ENCODE results near the gene CALD1.

CALD1 gene

DNA sequence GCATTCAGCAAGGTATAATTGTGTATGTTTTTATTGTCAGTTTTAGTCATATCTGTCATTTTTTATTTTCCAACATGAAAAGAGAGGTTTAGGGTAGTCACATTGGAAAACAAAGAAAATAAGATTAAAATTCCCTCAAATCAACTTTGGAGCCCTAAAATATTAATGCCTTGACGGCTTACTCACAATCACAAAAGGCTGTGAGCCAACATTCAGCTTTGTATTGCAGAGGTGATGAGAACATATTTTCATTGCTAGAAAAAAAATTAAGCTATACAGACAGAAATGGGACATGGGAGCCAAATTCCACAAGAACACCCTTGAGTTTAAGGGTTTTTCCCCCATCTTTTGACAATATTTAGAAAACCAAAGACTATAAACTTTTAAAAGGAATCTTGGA, 30.2 kb downstream of the CALD1 start:
- H2AK5ac ChIP-seq (ENCODE audit: low read depth, low read length), result no peak overlapping the region
- H3K27ac ChIP-seq (replicated peaks; ENCODE audit: low read length), result no peak overlapping the region
- no peak overlapping the region for H3K9ac ChIP-seq (ENCODE audit: low read depth, low read length, poor library complexity)
- no peaks in the 10 kb centered on the region for H3K4me1 ChIP-seq (ENCODE audit: control insufficient read depth in 2 of 2, insufficient read depth in 1 of 2, low read depth in 1 of 2, low read length in 2 of 2)
- H2BK12ac ChIP-seq (ENCODE audit: low read length), result no peak overlapping the region
- H3K18ac ChIP-seq (ENCODE audit: low read length), result no peak overlapping the region
- no peak overlapping the region for H2BK15ac ChIP-seq (ENCODE audit: low read length)
- no peak overlapping the region for H4K91ac ChIP-seq (ENCODE audit: low read depth, low read length, poor library complexity)
- H3K4me3 ChIP-seq (ENCODE audit: low read length in 2 of 2), result no peak overlapping the region
- H3K9me3 ChIP-seq (replicated peaks in 1 of 2; ENCODE audit: control insufficient read depth in 2 of 2, insufficient read depth in 1 of 2, low read depth in 1 of 2, low read length in 2 of 2), result no peaks in the 10 kb centered on the region
- H3K4ac ChIP-seq (ENCODE audit: low read length), result no peak overlapping the region
- no peak overlapping the region for H4K8ac ChIP-seq (ENCODE audit: low read depth, low read length)
- H3K27me3 ChIP-seq (ENCODE audit: control insufficient read depth in 3 of 3, insufficient read depth in 3 of 3, low read depth in 1 of 3, low read length in 3 of 3), result no peaks in the 10 kb centered on the region
- no CpG with 5 or more reads among the region's 1 CpG for WGBS, 2 donors (ENCODE audit: extremely low coverage in 2 of 2, insufficient read length in 2 of 2, insufficient replicate concordance in 1 of 2)
- no peak overlapping the region for H2BK5ac ChIP-seq (ENCODE audit: low read length)
- no peak overlapping the region for H2AFZ ChIP-seq (ENCODE audit: low read length)
- no peak overlapping the region for H3K14ac ChIP-seq (ENCODE audit: low read length)
- no peak overlapping the region for H3K4me2 ChIP-seq (ENCODE audit: insufficient read depth, low read length, poor library complexity, severe bottlenecking)
- no peak overlapping the region for H3K23ac ChIP-seq (ENCODE audit: low read depth, low read length, poor library complexity)
- H3K36me3 ChIP-seq (replicated peaks in 1 of 2; ENCODE audit: control insufficient read depth in 2 of 2, insufficient read depth in 2 of 2, low read length in 2 of 2), result peaks cover 0 to 2% of the 10 kb centered on the region in 2 donors
- H3K79me1 ChIP-seq (ENCODE audit: low read depth, low read length), result no peaks in the 10 kb centered on the region
- no peak for DNase-seq (ENCODE audit: low spot score)
- H2BK120ac ChIP-seq (ENCODE audit: low read depth, low read length), result no peak overlapping the region

DNA sequence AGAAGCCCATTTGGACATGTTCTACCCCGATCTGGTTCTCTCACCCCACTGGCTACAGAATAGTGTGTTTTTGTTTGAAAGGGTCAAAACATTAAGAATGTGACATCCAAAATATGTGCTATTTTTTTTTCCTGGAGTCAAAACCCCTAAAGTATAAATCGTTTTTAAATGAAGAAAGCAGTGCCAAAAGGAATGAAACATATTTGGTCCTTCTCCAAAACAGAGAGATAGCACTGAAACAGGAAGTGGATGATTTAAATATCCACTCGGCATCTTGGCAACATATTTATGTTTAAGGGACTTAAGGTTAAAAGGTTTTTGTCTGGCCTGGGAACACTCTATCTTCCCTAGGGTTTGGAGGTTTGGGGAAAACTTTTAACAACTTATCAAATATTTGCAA, 32.3 kb downstream of the CALD1 start:
- H2AFZ ChIP-seq (ENCODE audit: low read length), result no peak overlapping the region
- no peak overlapping the region for H2AK5ac ChIP-seq (ENCODE audit: low read depth, low read length)
- H3K4me3 ChIP-seq (ENCODE audit: low read length in 2 of 2), result no peak overlapping the region
- H3K9ac ChIP-seq (ENCODE audit: low read depth, low read length, poor library complexity), result no peak overlapping the region
- no peak overlapping the region for H3K4ac ChIP-seq (ENCODE audit: low read length)
- no peak overlapping the region for H3K23ac ChIP-seq (ENCODE audit: low read depth, low read length, poor library complexity)
- H3K14ac ChIP-seq (ENCODE audit: low read length), result no peak overlapping the region
- no peaks in the 10 kb centered on the region for H3K36me3 ChIP-seq (replicated peaks in 1 of 2; ENCODE audit: control insufficient read depth in 2 of 2, insufficient read depth in 2 of 2, low read length in 2 of 2)
- no peaks in the 10 kb centered on the region for H3K27me3 ChIP-seq (ENCODE audit: control insufficient read depth in 3 of 3, insufficient read depth in 3 of 3, low read depth in 1 of 3, low read length in 3 of 3)
- H3K79me1 ChIP-seq (ENCODE audit: low read depth, low read length), result no peaks in the 10 kb centered on the region
- no peak overlapping the region for H2BK5ac ChIP-seq (ENCODE audit: low read length)
- no peaks in the 10 kb centered on the region for H3K4me1 ChIP-seq (ENCODE audit: control insufficient read depth in 2 of 2, insufficient read depth in 1 of 2, low read depth in 1 of 2, low read length in 2 of 2)
- H4K91ac ChIP-seq (ENCODE audit: low read depth, low read length, poor library complexity), result no peak overlapping the region
- no CpG with 5 or more reads among the region's 3 CpGs for whole genome bisulfite sequencing, 2 donors (ENCODE audit: extremely low coverage in 2 of 2, insufficient read length in 2 of 2, insufficient replicate concordance in 1 of 2)
- H3K18ac ChIP-seq (ENCODE audit: low read length), result no peak overlapping the region
- no peaks in the 10 kb centered on the region for H3K9me3 ChIP-seq (replicated peaks in 1 of 2; ENCODE audit: control insufficient read depth in 2 of 2, insufficient read depth in 1 of 2, low read depth in 1 of 2, low read length in 2 of 2)
- H3K27ac ChIP-seq (replicated peaks; ENCODE audit: low read length), result no peak overlapping the region
- no peak for DNase-seq (ENCODE audit: low spot score)
- H2BK120ac ChIP-seq (ENCODE audit: low read depth, low read length), result no peak overlapping the region
- no peak overlapping the region for H4K8ac ChIP-seq (ENCODE audit: low read depth, low read length)
- H3K4me2 ChIP-seq (ENCODE audit: insufficient read depth, low read length, poor library complexity, severe bottlenecking), result no peak overlapping the region
- H2BK15ac ChIP-seq (ENCODE audit: low read length), result no peak overlapping the region
- no peak overlapping the region for H2BK12ac ChIP-seq (ENCODE audit: low read length)

DNA sequence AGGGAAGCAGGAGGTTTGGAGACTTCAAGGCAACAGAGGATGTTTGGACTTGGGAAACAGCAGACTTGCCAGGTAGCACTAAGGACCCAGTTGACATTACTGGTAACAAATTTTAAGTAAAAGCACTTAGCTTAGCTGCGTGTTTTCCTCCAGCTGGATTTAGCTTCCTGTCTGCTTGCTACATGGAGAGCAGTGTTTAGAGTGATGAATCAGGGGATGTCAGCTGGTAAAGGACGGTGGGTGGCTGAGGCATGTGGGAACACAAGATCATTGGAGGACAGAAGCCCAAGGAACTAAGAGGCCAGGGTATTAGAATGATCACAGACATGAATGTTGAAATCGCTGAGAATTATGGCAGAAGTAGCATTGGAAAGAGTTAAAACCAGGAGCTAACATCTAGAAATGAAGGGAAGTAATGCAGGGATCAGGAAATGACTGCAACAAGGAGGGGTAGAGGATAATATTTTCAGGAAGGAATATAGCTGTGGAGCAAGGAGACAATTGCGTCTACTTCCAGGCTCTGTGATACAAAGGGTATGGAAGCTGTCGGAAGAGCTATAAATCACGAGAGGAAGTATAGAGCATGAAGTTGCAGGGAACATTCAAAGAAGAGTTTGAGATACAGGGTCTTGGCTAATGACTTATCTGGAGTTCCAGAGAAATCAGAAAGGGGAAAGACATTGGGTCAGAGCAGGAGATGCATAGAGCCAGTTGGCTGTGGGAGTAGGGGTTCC, 34.4 kb downstream of the CALD1 start:
- Histone ChIP-seq H3K4ac (ENCODE audit: low read length) (no peak overlapping the region), H2BK5ac (ENCODE audit: low read length) (no peak overlapping the region), H3K4me3 (ENCODE audit: low read length in 2 of 2) (no peak overlapping the region), H3K36me3 (replicated peaks in 1 of 2; ENCODE audit: control insufficient read depth in 2 of 2, insufficient read depth in 2 of 2, low read length in 2 of 2) (no peaks in the 10 kb centered on the region), H3K9ac (ENCODE audit: low read depth, low read length, poor library complexity) (no peak overlapping the region), H3K18ac (ENCODE audit: low read length) (no peak overlapping the region), H4K91ac (ENCODE audit: low read depth, low read length, poor library complexity) (no peak overlapping the region), H4K8ac (ENCODE audit: low read depth, low read length) (no peak overlapping the region), H2AFZ (ENCODE audit: low read length) (no peak overlapping the region), H2BK12ac (ENCODE audit: low read length) (no peak overlapping the region), H3K4me2 (ENCODE audit: insufficient read depth, low read length, poor library complexity, severe bottlenecking) (no peak overlapping the region), H3K9me3 (replicated peaks in 1 of 2; ENCODE audit: control insufficient read depth in 2 of 2, insufficient read depth in 1 of 2, low read depth in 1 of 2, low read length in 2 of 2) (no peaks in the 10 kb centered on the region), H3K27ac (replicated peaks; ENCODE audit: low read length) (no peak overlapping the region), H3K79me1 (ENCODE audit: low read depth, low read length) (no peaks in the 10 kb centered on the region), H3K23ac (ENCODE audit: low read depth, low read length, poor library complexity) (no peak overlapping the region), H2AK5ac (ENCODE audit: low read depth, low read length) (no peak overlapping the region), H2BK120ac (ENCODE audit: low read depth, low read length) (no peak overlapping the region), H2BK15ac (ENCODE audit: low read length) (no peak overlapping the region), H3K27me3 (ENCODE audit: control insufficient read depth in 3 of 3, insufficient read depth in 3 of 3, low read depth in 1 of 3, low read length in 3 of 3) (no peaks in the 10 kb centered on the region), H3K14ac (ENCODE audit: low read length) (no peak overlapping the region), H3K4me1 (ENCODE audit: control insufficient read depth in 2 of 2, insufficient read depth in 1 of 2, low read depth in 1 of 2, low read length in 2 of 2) (no peaks in the 10 kb centered on the region)
- DNase-seq (ENCODE audit: low spot score), result no peak
- WGBS, 2 donors (ENCODE audit: extremely low coverage in 2 of 2, insufficient read length in 2 of 2, insufficient replicate concordance in 1 of 2), result no CpG with 5 or more reads among the region's 6 CpGs

DNA sequence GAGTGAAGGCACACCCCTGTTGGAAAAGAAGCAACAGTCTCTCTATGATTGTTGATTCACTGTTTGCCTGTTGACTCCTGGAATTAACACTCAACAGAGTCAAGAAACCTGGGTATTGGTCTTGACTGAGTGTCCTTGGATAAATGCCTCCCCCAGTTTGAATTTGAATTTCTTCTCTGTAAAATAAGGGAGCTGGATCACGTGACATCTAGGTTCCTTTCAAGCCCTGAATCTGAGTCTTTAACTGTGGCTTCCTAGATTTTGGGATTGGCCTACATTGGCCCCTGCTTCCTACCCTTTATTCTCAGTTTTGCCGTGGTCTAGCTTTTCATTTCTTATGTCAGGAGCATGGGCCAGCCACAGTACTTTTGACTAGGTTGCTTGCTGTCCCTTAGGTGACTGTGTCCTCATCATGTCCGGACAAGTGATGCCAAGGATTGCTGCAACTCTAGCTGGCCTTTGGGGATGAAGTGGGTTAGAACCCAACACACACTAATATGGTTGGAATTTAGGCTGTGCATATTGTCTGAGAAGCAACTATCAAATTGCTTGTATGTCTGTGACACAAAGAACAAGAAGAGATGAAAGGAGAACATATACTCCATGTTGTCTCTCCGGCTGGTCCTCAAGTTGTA, 35.4 kb downstream of the CALD1 start:
- no peaks in the 10 kb centered on the region for H3K27me3 ChIP-seq (ENCODE audit: control insufficient read depth in 3 of 3, insufficient read depth in 3 of 3, low read depth in 1 of 3, low read length in 3 of 3)
- H3K9me3 ChIP-seq (replicated peaks in 1 of 2; ENCODE audit: control insufficient read depth in 2 of 2, insufficient read depth in 1 of 2, low read depth in 1 of 2, low read length in 2 of 2), result no peaks in the 10 kb centered on the region
- no peak overlapping the region for H3K18ac ChIP-seq (ENCODE audit: low read length)
- H2BK5ac ChIP-seq (ENCODE audit: low read length), result no peak overlapping the region
- no peak overlapping the region for H3K27ac ChIP-seq (replicated peaks; ENCODE audit: low read length)
- no peak overlapping the region for H3K4ac ChIP-seq (ENCODE audit: low read length)
- no peak overlapping the region for H3K4me3 ChIP-seq (ENCODE audit: low read length in 2 of 2)
- no peak overlapping the region for H3K23ac ChIP-seq (ENCODE audit: low read depth, low read length, poor library complexity)
- H3K36me3 ChIP-seq (replicated peaks in 1 of 2; ENCODE audit: control insufficient read depth in 2 of 2, insufficient read depth in 2 of 2, low read length in 2 of 2), result no peaks in the 10 kb centered on the region
- H3K4me2 ChIP-seq (ENCODE audit: insufficient read depth, low read length, poor library complexity, severe bottlenecking), result no peak overlapping the region
- no peak overlapping the region for H3K14ac ChIP-seq (ENCODE audit: low read length)
- WGBS, 2 donors (ENCODE audit: extremely low coverage in 2 of 2, insufficient read length in 2 of 2, insufficient replicate concordance in 1 of 2), result no CpG with 5 or more reads among the region's 4 CpGs
- H3K9ac ChIP-seq (ENCODE audit: low read depth, low read length, poor library complexity), result no peak overlapping the region
- no peak overlapping the region for H2BK15ac ChIP-seq (ENCODE audit: low read length)
- no peak overlapping the region for H4K8ac ChIP-seq (ENCODE audit: low read depth, low read length)
- no peak overlapping the region for H2AK5ac ChIP-seq (ENCODE audit: low read depth, low read length)
- no peak overlapping the region for H4K91ac ChIP-seq (ENCODE audit: low read depth, low read length, poor library complexity)
- no peak overlapping the region for H2BK12ac ChIP-seq (ENCODE audit: low read length)
- no peaks in the 10 kb centered on the region for H3K79me1 ChIP-seq (ENCODE audit: low read depth, low read length)
- no peaks in the 10 kb centered on the region for H3K4me1 ChIP-seq (ENCODE audit: control insufficient read depth in 2 of 2, insufficient read depth in 1 of 2, low read depth in 1 of 2, low read length in 2 of 2)
- H2BK120ac ChIP-seq (ENCODE audit: low read depth, low read length), result no peak overlapping the region
- H2AFZ ChIP-seq (ENCODE audit: low read length), result no peak overlapping the region
- no peak for DNase-seq (ENCODE audit: low spot score)

Data from neuronal stem cell (in vitro differentiated cells).